ENCODE results near the gene IWS1.

- peak; percentile 54 for TF ChIP-seq POLR2A (IDR thresholded peaks at IDR 0.05)
- peak; percentile 26 to 70 (median 57) for TF ChIP-seq CTCF (IDR thresholded peaks at IDR 0.05)
- TF ChIP-seq POLR2AphosphoS5 (IDR thresholded peaks at IDR 0.05): peak; percentile 60 to 82 (median 78)
These were observed at the start of gene IWS1 for GRCh38 chr2:127526132-127527000.

Data from breast epithelium (tissue), 3 donors.